ENCODE measurements around the gene KDM4D. TPM values are rescaled to one million over a fixed set of nuclear protein-coding genes. Genes with fewer than 3 reads are reported as not detected.

Gene KDM4D
- total and polyA plus RNA-seq, 4 donors = 1.4 to 2.6 (median 2.4) TPM

DNA sequence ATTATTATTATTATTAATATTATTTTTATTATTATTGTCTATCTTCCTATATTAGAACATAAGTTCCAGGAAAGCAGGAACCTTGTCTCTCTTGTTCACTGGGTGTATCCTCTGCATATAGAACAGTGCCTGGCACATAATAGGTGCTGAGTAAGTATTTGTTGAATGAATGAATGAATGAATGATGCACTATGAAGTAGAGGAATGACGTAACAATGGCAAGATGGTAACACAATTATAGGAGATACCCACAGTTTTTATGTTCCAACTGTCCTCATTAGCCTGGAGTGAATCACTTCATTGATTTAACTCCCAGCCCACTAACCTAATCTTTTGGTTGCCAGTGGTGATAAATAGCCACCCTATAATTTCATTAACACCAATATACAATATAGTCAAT is 2.1 kb downstream of the KDM4D start:
- no peaks in the 10 kb centered on the region for H3K9me3 ChIP-seq (ENCODE audit: control insufficient read depth, insufficient read depth, low read length)
- H3K36me3 ChIP-seq (ENCODE audit: control insufficient read depth, insufficient read depth, low read length) = peaks cover 7% of the 10 kb centered on the region
- no peaks in the 10 kb centered on the region for H3K4me1 ChIP-seq (ENCODE audit: control insufficient read depth, insufficient read depth, low read length)
- H3K27ac ChIP-seq (ENCODE audit: low read depth, low read length) = no peak overlapping the region
- H3K4me3 ChIP-seq (ENCODE audit: low read depth, low read length) = no peak overlapping the region
- DNase-seq (ENCODE audit: low read depth in 4 of 6, low spot score in 6 of 6) = no peak
- no CpG with 5 or more reads among the region's 1 CpG for WGBS (ENCODE audit: insufficient coverage)
- H3K27me3 ChIP-seq (ENCODE audit: control insufficient read depth, insufficient read depth, low read length) = no peaks in the 10 kb centered on the region

DNA sequence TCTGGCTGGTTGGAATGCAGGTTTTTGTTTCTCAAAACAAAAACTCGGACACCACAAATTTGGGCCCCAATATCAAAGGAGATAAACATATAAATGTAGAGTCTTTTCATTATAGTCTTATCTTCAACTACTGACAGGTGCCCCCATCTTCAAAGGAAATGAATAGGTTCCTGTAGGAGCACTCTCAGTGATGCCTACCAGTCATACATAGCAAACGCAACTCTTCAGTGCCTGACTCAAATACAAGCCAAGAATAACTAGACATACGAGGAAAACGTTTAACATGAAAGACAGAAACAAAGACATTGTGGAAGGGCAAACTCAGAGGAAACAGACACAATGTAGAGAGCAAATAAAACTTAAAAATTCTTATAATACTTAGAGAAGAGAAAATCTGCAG is 13.9 kb downstream of the KDM4D start:
- no CpG with 5 or more reads among the region's 4 CpGs for WGBS (ENCODE audit: insufficient coverage)
- Histone ChIP-seq H3K27me3 (ENCODE audit: control insufficient read depth, insufficient read depth, low read length) (no peaks in the 10 kb centered on the region), H3K36me3 (ENCODE audit: control insufficient read depth, insufficient read depth, low read length) (no peaks in the 10 kb centered on the region)

DNA sequence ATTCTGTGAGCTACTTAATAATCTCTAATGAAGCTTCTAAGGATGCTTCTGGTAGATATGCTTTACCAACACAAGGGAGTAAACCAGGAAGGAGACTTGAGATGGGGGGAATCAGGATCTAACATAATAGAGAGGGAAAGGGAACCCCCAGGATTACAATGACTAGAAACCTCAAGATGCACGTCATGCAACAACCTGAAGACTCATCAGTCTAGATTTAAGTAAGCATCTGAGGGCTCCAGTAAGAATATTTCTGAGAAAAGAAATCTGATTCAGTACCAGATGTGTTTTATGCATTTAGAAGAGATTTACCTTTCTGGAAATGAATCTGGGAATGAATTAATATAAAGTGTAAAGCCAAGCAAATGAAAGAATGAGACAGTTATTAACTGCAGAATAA is 15.2 kb downstream of the KDM4D start:
- H3K27ac ChIP-seq (ENCODE audit: low read depth, low read length) = no peak overlapping the region
- H3K27me3 ChIP-seq (ENCODE audit: control insufficient read depth, insufficient read depth, low read length) = no peaks in the 10 kb centered on the region
- no peak overlapping the region for H3K4me3 ChIP-seq (ENCODE audit: low read depth, low read length)
- H3K4me1 ChIP-seq (ENCODE audit: control insufficient read depth, insufficient read depth, low read length) = no peaks in the 10 kb centered on the region
- H3K9me3 ChIP-seq (ENCODE audit: control insufficient read depth, insufficient read depth, low read length) = no peaks in the 10 kb centered on the region
- no peak for DNase-seq (ENCODE audit: low read depth in 4 of 6, low spot score in 6 of 6)
- WGBS (ENCODE audit: insufficient coverage) = no CpG with 5 or more reads among the region's 1 CpG
- H3K36me3 ChIP-seq (ENCODE audit: control insufficient read depth, insufficient read depth, low read length) = no peaks in the 10 kb centered on the region

More for the DNA sequence above, 13.9 kb downstream of the KDM4D start:
- no peak for DNase-seq (ENCODE audit: low read depth in 4 of 6, low spot score in 6 of 6)
- H3K9me3 ChIP-seq (ENCODE audit: control insufficient read depth, insufficient read depth, low read length) = no peaks in the 10 kb centered on the region
- no peak overlapping the region for H3K4me3 ChIP-seq (ENCODE audit: low read depth, low read length)
- no peaks in the 10 kb centered on the region for H3K4me1 ChIP-seq (ENCODE audit: control insufficient read depth, insufficient read depth, low read length)
- H3K27ac ChIP-seq (ENCODE audit: low read depth, low read length) = no peak overlapping the region

DNA sequence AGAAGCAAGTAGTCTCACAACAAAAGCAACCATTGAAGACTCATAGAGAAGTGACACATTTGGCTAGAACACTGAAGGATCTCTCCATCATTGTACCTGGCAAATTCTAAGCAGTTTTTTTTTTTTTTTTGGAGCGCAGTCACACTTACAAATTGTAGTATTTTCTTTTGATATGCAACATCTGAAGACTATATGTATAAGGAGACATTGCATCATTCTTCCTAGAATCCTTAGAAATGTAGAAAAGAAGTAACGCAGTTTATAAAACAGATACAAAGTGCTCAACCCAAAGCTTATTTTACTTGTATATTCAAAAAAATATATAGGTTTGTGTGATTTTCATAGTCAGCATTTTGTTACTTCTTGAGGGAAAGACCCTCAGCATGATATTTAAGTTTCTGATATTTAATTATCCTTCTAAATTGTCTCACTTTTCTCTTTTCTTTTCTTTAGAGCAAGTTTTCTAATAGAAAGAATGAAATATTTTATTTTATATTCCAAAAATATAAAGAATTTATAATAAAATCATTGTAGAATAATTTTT is 20.0 kb downstream of the KDM4D start:
- no peaks in the 10 kb centered on the region for H3K4me1 ChIP-seq (ENCODE audit: control insufficient read depth, insufficient read depth, low read length)
- no peak for DNase-seq (ENCODE audit: low read depth in 4 of 6, low spot score in 6 of 6)
- H3K36me3 ChIP-seq (ENCODE audit: control insufficient read depth, insufficient read depth, low read length) = peaks cover 9% of the 10 kb centered on the region
- no peaks in the 10 kb centered on the region for H3K9me3 ChIP-seq (ENCODE audit: control insufficient read depth, insufficient read depth, low read length)
- no peak overlapping the region for H3K27ac ChIP-seq (ENCODE audit: low read depth, low read length)
- no peak overlapping the region for H3K4me3 ChIP-seq (ENCODE audit: low read depth, low read length)
- H3K27me3 ChIP-seq (ENCODE audit: control insufficient read depth, insufficient read depth, low read length) = no peaks in the 10 kb centered on the region
- no CpG with 5 or more reads among the region's 2 CpGs for WGBS (ENCODE audit: insufficient coverage)

DNA sequence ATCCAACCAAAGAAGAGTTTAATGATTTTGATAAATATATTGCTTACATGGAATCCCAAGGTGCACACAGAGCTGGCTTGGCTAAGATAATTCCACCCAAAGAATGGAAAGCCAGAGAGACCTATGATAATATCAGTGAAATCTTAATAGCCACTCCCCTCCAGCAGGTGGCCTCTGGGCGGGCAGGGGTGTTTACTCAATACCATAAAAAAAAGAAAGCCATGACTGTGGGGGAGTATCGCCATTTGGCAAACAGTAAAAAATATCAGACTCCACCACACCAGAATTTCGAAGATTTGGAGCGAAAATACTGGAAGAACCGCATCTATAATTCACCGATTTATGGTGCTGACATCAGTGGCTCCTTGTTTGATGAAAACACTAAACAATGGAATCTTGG is 23.9 kb downstream of the KDM4D start:
- H3K9me3 ChIP-seq (ENCODE audit: control insufficient read depth, insufficient read depth, low read length) = no peaks in the 10 kb centered on the region
- WGBS (ENCODE audit: insufficient coverage) = 100% methylated on average over 2 of the region's 6 CpGs
- H3K27ac ChIP-seq (ENCODE audit: low read depth, low read length) = no peak overlapping the region
- H3K27me3 ChIP-seq (ENCODE audit: control insufficient read depth, insufficient read depth, low read length) = no peaks in the 10 kb centered on the region
- DNase-seq (ENCODE audit: low read depth in 4 of 6, low spot score in 6 of 6) = no peak
- H3K4me1 ChIP-seq (ENCODE audit: control insufficient read depth, insufficient read depth, low read length) = no peaks in the 10 kb centered on the region
- peaks cover 12% of the 10 kb centered on the region for H3K36me3 ChIP-seq (ENCODE audit: control insufficient read depth, insufficient read depth, low read length)
- H3K4me3 ChIP-seq (ENCODE audit: low read depth, low read length) = no peak overlapping the region

DNA sequence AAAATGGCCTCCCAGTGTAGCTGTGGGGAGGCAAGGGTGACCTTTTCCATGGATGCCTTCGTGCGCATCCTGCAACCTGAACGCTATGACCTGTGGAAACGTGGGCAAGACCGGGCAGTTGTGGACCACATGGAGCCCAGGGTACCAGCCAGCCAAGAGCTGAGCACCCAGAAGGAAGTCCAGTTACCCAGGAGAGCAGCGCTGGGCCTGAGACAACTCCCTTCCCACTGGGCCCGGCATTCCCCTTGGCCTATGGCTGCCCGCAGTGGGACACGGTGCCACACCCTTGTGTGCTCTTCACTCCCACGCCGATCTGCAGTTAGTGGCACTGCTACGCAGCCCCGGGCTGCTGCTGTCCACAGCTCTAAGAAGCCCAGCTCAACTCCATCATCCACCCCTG is 24.8 kb downstream of the KDM4D start:
- Histone ChIP-seq H3K27me3 (ENCODE audit: control insufficient read depth, insufficient read depth, low read length) (no peaks in the 10 kb centered on the region), H3K4me3 (ENCODE audit: low read depth, low read length) (no peak overlapping the region), H3K9me3 (ENCODE audit: control insufficient read depth, insufficient read depth, low read length) (no peaks in the 10 kb centered on the region), H3K27ac (ENCODE audit: low read depth, low read length) (no peak overlapping the region), H3K4me1 (ENCODE audit: control insufficient read depth, insufficient read depth, low read length) (no peaks in the 10 kb centered on the region), H3K36me3 (ENCODE audit: control insufficient read depth, insufficient read depth, low read length) (peaks cover 12% of the 10 kb centered on the region)
- no peak for DNase-seq (ENCODE audit: low read depth in 4 of 6, low spot score in 6 of 6)
- WGBS (ENCODE audit: insufficient coverage) = 92% methylated on average over 13 of the region's 13 CpGs

DNA sequence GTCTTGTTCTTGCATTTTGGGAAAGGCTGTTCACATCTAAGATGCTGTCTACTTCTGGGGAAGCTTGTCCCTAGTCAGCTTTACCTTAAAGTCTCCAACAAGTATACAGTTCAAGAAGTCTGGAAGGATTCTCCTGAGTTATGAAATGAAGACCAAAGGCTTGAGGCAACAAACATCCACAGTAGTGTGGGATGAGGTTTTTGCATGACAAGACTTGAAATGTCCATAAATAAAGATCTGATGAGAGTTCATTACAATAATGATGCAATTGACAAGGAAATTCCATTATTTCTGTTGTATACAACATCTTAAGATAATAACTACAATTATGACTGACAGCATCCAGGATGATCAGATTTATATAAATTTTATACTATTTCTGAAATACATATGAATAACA is 30.2 kb downstream of the KDM4D start:
- Histone ChIP-seq H3K9me3 (ENCODE audit: control insufficient read depth, insufficient read depth, low read length) (peaks cover 3% of the 10 kb centered on the region), H3K36me3 (ENCODE audit: control insufficient read depth, insufficient read depth, low read length) (peaks cover under 1% of the 10 kb centered on the region), H3K4me1 (ENCODE audit: control insufficient read depth, insufficient read depth, low read length) (no peaks in the 10 kb centered on the region), H3K27ac (ENCODE audit: low read depth, low read length) (no peak overlapping the region), H3K27me3 (ENCODE audit: control insufficient read depth, insufficient read depth, low read length) (no peaks in the 10 kb centered on the region), H3K4me3 (ENCODE audit: low read depth, low read length) (no peak overlapping the region)
- DNase-seq (ENCODE audit: low read depth in 4 of 6, low spot score in 6 of 6) = no peak

DNA sequence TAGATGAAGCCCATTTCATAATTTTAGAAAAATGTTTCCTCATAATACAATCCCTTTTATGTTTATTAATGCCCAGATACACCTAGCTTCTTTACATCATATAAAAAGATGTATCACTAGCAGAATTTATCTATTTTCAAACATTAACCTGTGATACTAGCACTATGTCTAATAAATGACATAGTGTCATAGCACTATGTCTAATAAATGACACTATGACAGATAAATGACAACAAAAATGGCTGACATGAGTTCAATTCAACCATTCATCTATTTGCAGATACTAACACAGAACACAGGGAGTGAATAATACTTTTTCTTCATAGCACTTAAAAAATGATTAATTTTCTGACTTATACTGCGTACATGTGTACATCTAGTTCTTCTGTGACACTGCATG is 32.1 kb downstream of the KDM4D start:
- no peak for DNase-seq (ENCODE audit: low read depth in 4 of 6, low spot score in 6 of 6)
- no peaks in the 10 kb centered on the region for H3K36me3 ChIP-seq (ENCODE audit: control insufficient read depth, insufficient read depth, low read length)
- H3K27me3 ChIP-seq (ENCODE audit: control insufficient read depth, insufficient read depth, low read length) = no peaks in the 10 kb centered on the region
- H3K9me3 ChIP-seq (ENCODE audit: control insufficient read depth, insufficient read depth, low read length) = peaks cover 3% of the 10 kb centered on the region
- H3K27ac ChIP-seq (ENCODE audit: low read depth, low read length) = no peak overlapping the region
- no peak overlapping the region for H3K4me3 ChIP-seq (ENCODE audit: low read depth, low read length)
- WGBS (ENCODE audit: insufficient coverage) = no CpG with 5 or more reads among the region's 1 CpG
- H3K4me1 ChIP-seq (ENCODE audit: control insufficient read depth, insufficient read depth, low read length) = no peaks in the 10 kb centered on the region

DNA sequence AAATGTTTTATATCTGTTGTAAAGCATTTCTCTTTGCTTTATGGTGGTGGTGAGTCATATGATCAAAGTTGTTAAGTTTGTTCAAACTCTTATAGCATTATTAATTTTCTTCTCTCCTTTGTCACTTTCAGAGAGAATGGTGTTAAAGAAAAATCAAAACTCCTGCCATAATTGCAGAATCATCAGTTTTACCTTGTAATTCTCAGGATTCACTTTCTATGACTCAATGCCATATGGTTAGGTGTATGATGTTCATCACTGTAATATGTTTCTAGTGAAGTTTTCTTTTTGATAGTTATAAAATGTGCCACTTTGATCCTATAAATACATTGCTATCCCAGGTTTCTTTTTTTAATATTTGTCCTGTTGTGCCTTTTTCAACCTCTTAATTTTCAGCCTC is 37.9 kb downstream of the KDM4D start:
- H3K4me1 ChIP-seq (ENCODE audit: control insufficient read depth, insufficient read depth, low read length) = no peaks in the 10 kb centered on the region
- H3K36me3 ChIP-seq (ENCODE audit: control insufficient read depth, insufficient read depth, low read length) = no peaks in the 10 kb centered on the region
- peaks cover 3% of the 10 kb centered on the region for H3K9me3 ChIP-seq (ENCODE audit: control insufficient read depth, insufficient read depth, low read length)
- H3K27ac ChIP-seq (ENCODE audit: low read depth, low read length) = no peak overlapping the region
- no peak for DNase-seq (ENCODE audit: low read depth in 4 of 6, low spot score in 6 of 6)
- no peak overlapping the region for H3K4me3 ChIP-seq (ENCODE audit: low read depth, low read length)
- H3K27me3 ChIP-seq (ENCODE audit: control insufficient read depth, insufficient read depth, low read length) = no peaks in the 10 kb centered on the region

DNA sequence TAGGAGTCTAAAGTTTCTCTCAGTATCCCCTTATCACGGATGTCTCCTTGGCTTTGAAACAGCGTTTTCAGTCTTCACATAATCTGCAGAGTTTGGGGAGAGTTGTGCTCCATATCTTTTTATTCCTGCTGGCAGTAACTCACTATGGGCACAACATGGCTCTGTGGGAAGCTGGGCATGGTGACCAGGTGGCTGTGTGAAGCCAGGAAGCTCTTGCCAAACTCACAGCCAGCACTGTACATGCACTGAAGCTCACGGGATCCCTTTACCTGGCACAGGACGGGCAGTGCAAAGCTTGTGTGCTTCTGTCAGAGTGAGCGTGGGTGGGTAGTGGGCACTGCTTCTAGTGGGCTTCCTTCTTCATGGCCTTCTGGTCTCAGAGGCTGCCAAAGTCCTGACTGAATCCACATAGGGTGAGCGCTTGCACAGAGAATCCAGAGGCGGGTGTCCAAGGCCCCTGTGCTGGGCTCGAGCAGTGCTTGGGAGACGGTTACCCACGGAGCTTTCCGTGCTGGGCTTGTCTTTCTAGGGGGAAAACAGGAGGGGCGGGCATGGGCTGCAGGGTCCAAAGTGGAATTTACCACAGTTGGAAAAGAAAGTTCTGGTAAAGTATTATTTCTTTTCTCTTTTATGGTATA is 40.8 kb downstream of the KDM4D start:
- no peak overlapping the region for H3K27ac ChIP-seq (ENCODE audit: low read depth, low read length)
- no peaks in the 10 kb centered on the region for H3K27me3 ChIP-seq (ENCODE audit: control insufficient read depth, insufficient read depth, low read length)
- H3K36me3 ChIP-seq (ENCODE audit: control insufficient read depth, insufficient read depth, low read length) = no peaks in the 10 kb centered on the region
- no peaks in the 10 kb centered on the region for H3K9me3 ChIP-seq (ENCODE audit: control insufficient read depth, insufficient read depth, low read length)
- H3K4me1 ChIP-seq (ENCODE audit: control insufficient read depth, insufficient read depth, low read length) = no peaks in the 10 kb centered on the region
- H3K4me3 ChIP-seq (ENCODE audit: low read depth, low read length) = no peak overlapping the region
- DNase-seq (ENCODE audit: low read depth in 4 of 6, low spot score in 6 of 6) = no peak
- WGBS (ENCODE audit: insufficient coverage) = 85% methylated on average over 12 of the region's 12 CpGs

Measured in spinal cord (tissue), 10 donors.